ENCODE measurements around the gene ARF3. TPM values are rescaled to one million over a fixed set of nuclear protein-coding genes. Genes with fewer than 3 reads are reported as not detected.

Gene ARF3
- polyA plus RNA-seq, 3 donors, result 56.5 to 88.5 (median 58.4) TPM

DNA sequence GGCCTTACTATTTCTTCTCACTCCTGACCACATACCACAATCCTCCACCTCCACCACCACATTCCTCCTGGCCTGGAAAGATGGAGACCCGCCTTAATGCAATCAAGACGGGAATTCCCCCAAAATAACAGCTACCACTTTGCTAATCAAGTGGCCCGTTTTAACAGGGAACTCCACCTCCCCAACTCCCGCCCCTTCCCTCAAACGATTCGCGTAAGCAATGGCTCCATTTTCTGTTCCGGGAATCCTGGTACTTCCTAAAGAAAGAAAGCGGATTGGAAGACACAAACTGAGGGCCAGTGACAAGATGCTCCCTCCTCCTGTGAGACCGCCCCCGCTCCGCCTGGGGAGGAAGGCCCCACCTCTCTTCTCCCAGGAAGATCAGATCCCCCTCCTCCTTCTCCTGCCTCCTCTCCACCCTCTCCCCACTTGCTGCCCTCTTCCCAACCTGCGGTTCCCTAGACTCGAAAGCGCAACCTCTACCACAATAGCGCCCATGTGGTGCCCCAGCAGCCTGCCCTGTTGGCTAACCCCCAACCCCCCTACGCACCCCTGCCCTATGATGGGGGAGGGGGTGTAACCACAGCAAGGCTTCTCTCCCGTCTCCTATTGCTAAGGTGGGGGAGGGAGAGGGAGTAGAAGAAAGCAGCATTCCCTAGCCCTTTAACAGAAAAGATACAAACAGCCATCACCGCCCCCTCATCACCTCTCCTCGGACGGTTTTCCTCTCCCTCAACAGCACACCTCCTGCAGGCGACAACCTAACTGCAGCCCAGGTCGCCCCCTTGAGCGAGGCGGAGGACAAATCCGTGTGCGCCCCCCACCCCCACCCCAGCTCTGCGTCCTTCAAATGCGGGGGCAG lies 777 bp downstream of the ARF3 start:
- H3K36me3 ChIP-seq (replicated peaks in 1 of 2; ENCODE audit: control insufficient read depth in 1 of 2, insufficient read depth in 2 of 2, low read length in 2 of 2), result peaks cover 7 to 19% of the 10 kb centered on the region in 2 donors
- H3K79me2 ChIP-seq (ENCODE audit: insufficient read depth, low read length), result peaks cover 55% of the 10 kb centered on the region
- H2AFZ ChIP-seq (ENCODE audit: insufficient read depth, low read depth, low read length, poor library complexity, severe bottlenecking), result peak overlapping the region; percentile 95
- H4K20me1 ChIP-seq (ENCODE audit: insufficient read depth, low read length), result peaks cover 56% of the 10 kb centered on the region
- H3K4me3 Mint-ChIP-seq, result peak overlapping the region; percentile 96 to 97
- peak overlapping the region; percentile 84 to 98 (median 95) for H3K4me3 ChIP-seq (replicated peaks in 1 of 3; ENCODE audit: low read depth in 2 of 3, low read length in 3 of 3)
- H3K4me1 ChIP-seq (ENCODE audit: control insufficient read depth in 1 of 2, insufficient read depth in 2 of 2, low read length in 2 of 2), result peaks cover 31 to 41% of the 10 kb centered on the region in 2 donors
- peaks cover 0 to under 1% of the 10 kb centered on the region in 2 donors for H3K27me3 ChIP-seq (ENCODE audit: control insufficient read depth in 2 of 2, insufficient read depth in 2 of 2, low read length in 2 of 2)
- peaks cover 2 to 13% (median 6%) of the 10 kb centered on the region in 3 donors for H3K27me3 Mint-ChIP-seq (ENCODE audit: low read depth in 3 of 3)
- peak overlapping the region; percentile 85 to 97 (median 94) for H3K27ac Mint-ChIP-seq
- DNase-seq, result peak in 2 of 3 donors; percentile 51 to 76
- H3K9me3 ChIP-seq (replicated peaks in 1 of 2; ENCODE audit: control insufficient read depth in 1 of 2, insufficient read depth in 1 of 2, low read length in 2 of 2), result no peaks in the 10 kb centered on the region
- intact Hi-C loops (cut with micrococcal nuclease), result no loop called here
- peak overlapping the region; percentile 90 for H3K4me2 ChIP-seq (replicated peaks; ENCODE audit: extremely low read depth, low read length, poor library complexity, severe bottlenecking)
- H3K9ac ChIP-seq (ENCODE audit: insufficient read depth, low read length, poor library complexity, severe bottlenecking), result peak overlapping the region; percentile 82
- peak overlapping the region; percentile 75 to 79 for H3K27ac ChIP-seq (ENCODE audit: low read depth in 1 of 2, low read length in 2 of 2)
- 0% methylated on average over 19 of the region's 29 CpGs for WGBS (ENCODE audit: insufficient coverage)
- peaks cover 17 to 21% of the 10 kb centered on the region in 2 donors for H3K36me3 Mint-ChIP-seq
- peaks cover 45% of the 10 kb centered on the region for H3K4me1 Mint-ChIP-seq
- peaks cover 0 to 2% (median 0%) of the 10 kb centered on the region in 7 donors for H3K9me3 Mint-ChIP-seq
- TF ChIP-seq, protein P1, sequence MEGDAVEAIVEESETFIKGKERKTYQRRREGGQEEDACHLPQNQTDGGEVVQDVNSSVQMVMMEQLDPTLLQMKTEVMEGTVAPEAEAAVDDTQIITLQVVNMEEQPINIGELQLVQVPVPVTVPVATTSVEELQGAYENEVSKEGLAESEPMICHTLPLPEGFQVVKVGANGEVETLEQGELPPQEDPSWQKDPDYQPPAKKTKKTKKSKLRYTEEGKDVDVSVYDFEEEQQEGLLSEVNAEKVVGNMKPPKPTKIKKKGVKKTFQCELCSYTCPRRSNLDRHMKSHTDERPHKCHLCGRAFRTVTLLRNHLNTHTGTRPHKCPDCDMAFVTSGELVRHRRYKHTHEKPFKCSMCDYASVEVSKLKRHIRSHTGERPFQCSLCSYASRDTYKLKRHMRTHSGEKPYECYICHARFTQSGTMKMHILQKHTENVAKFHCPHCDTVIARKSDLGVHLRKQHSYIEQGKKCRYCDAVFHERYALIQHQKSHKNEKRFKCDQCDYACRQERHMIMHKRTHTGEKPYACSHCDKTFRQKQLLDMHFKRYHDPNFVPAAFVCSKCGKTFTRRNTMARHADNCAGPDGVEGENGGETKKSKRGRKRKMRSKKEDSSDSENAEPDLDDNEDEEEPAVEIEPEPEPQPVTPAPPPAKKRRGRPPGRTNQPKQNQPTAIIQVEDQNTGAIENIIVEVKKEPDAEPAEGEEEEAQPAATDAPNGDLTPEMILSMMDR (IDR thresholded peaks at IDR 0.05), result no peak

DNA sequence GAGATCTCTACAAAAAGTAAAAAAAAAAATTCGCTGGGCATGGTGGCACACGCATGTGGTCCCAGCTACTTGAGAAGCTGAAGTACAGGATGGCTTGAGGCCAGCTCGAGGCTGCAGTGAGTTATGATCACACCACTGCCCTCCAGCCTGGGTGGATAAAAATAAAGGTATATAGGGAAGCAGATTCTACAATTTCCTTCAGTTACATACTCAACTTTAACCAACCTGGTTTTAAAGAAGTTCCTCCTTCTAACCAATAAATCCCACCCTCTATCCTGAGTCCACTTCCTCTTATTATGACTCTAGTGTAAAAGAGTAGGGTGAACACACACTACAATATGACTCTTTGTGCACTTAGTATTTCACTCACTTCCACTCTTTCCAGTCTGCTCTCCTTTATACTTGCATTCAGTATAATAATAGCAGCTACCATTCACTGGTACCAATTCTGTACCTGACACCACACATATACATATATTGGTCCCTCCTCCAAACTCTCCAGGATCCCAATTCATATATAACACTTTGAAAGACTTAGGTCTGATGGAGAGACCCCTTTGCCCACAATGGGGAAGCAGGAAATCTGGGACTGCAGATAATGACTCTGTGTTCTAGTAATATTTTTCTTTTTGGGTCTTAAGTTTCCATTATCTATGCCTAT lies 2.3 kb downstream of the ARF3 start:
- Mint-ChIP-seq H3K27me3 (ENCODE audit: low read depth in 3 of 3) (peaks cover 0 to 10% (median 2%) of the 10 kb centered on the region in 3 donors), H3K36me3 (peaks cover 19 to 21% of the 10 kb centered on the region in 2 donors), H3K4me3 (peak overlapping the region in 1 of 2 donors; percentile 54), H3K9me3 (peaks cover 0 to 4% (median 0%) of the 10 kb centered on the region in 7 donors), H3K4me1 (peaks cover 45% of the 10 kb centered on the region), H3K27ac (peak overlapping the region; percentile 63 to 92 (median 78))
- no peak overlapping the region for H2AFZ ChIP-seq (ENCODE audit: insufficient read depth, low read depth, low read length, poor library complexity, severe bottlenecking)
- peaks cover 70% of the 10 kb centered on the region for H3K79me2 ChIP-seq (ENCODE audit: insufficient read depth, low read length)
- H3K4me2 ChIP-seq (replicated peaks; ENCODE audit: extremely low read depth, low read length, poor library complexity, severe bottlenecking), result peak overlapping the region; percentile 38
- H3K27ac ChIP-seq (ENCODE audit: low read depth in 1 of 2, low read length in 2 of 2), result peak overlapping the region; percentile 20 to 58
- no peak overlapping the region for H3K9ac ChIP-seq (ENCODE audit: insufficient read depth, low read length, poor library complexity, severe bottlenecking)
- 14% methylated on average over 1 of the region's 3 CpGs for WGBS (ENCODE audit: insufficient coverage)
- H3K9me3 ChIP-seq (replicated peaks in 1 of 2; ENCODE audit: control insufficient read depth in 1 of 2, insufficient read depth in 1 of 2, low read length in 2 of 2), result no peaks in the 10 kb centered on the region
- peaks cover 31 to 41% of the 10 kb centered on the region in 2 donors for H3K4me1 ChIP-seq (ENCODE audit: control insufficient read depth in 1 of 2, insufficient read depth in 2 of 2, low read length in 2 of 2)
- TF ChIP-seq, protein P1 (IDR thresholded peaks at IDR 0.05), result no peak
- H3K36me3 ChIP-seq (replicated peaks in 1 of 2; ENCODE audit: control insufficient read depth in 1 of 2, insufficient read depth in 2 of 2, low read length in 2 of 2), result peaks cover 7 to 30% of the 10 kb centered on the region in 2 donors
- H4K20me1 ChIP-seq (ENCODE audit: insufficient read depth, low read length), result peaks cover 71% of the 10 kb centered on the region
- intact Hi-C loops (cut with micrococcal nuclease), result no loop called here
- H3K4me3 ChIP-seq (replicated peaks in 1 of 3; ENCODE audit: low read depth in 2 of 3, low read length in 3 of 3), result peak overlapping the region in 1 of 3 experiments; percentile 95
- DNase-seq, result peak in 2 of 3 donors; percentile 68 to 75
- H3K27me3 ChIP-seq (ENCODE audit: control insufficient read depth in 2 of 2, insufficient read depth in 2 of 2, low read length in 2 of 2), result no peaks in the 10 kb centered on the region
